IMR-90 (cell line): Measurements from ENCODE around the gene TNS1. TPM values are rescaled to one million over a fixed set of nuclear protein-coding genes. Genes with fewer than 3 reads are reported as not detected.

ENCODE experiments used
- ATAC-seq: fragments of 200-7000 bp; cut with Tn5 transposase; 2 replicates; pipeline ENCODE4 v1.9.1; 2020; ENCODE audit warnings: low read depth, mild to moderate bottlenecking, moderate library complexity
- BruUV-seq: library from RNA; stranded (reverse); fragments of 400-500 nt; replicated peaks from 2 replicates; lab custom pipeline; 2021; lab: Mats Ljungman, UMichigan
- CTCF ChIA-PET: fragments of 300-600 bp; formaldehyde crosslinking; extraction: SDS; loops from one replicate; lab custom pipeline; 2021; ENCODE audit warnings: antibody characterized with exemption; lab: Yijun Ruan, JAX
- POLR2A ChIA-PET: fragments of 300-600 bp; sonication (Branson Sonifier 250); formaldehyde crosslinking; loops from one replicate; lab custom pipeline; 2022; ENCODE audit warnings: antibody characterized with exemption; ENCODE audit not compliant: unreplicated experiment; lab: Charles Lee
- DNase-seq: peaks from one replicate; pipeline ENCODE4 v3.0.0; 2013
- H2AFZ ChIP-seq: replicated peaks from 2 replicates; pipeline ENCODE3; 2013; ENCODE audit warnings: low read length, mild to moderate bottlenecking; ENCODE audit not compliant: poor library complexity
- H2AK5ac ChIP-seq: 2 replicates; pipeline ENCODE4 v1.6.1; 2013; ENCODE audit warnings: low read depth, low read length, inconsistent platforms
- H2AK9ac ChIP-seq: replicated peaks from 2 replicates; pipeline ENCODE3; 2013; ENCODE audit warnings: mild to moderate bottlenecking, low read depth, low read length, moderate library complexity; ENCODE audit not compliant: poor library complexity
- H2BK120ac ChIP-seq: 2 replicates; pipeline ENCODE4 v1.6.1; 2013; ENCODE audit warnings: low read depth, low read length, inconsistent platforms
- H2BK15ac ChIP-seq: 3 replicates; pipeline ENCODE4 v1.6.1; 2013; ENCODE audit warnings: low read depth, low read length, inconsistent platforms
- H2BK20ac ChIP-seq: 2 replicates; pipeline ENCODE4 v1.6.1; 2013; ENCODE audit warnings: low read depth, mild to moderate bottlenecking, inconsistent platforms, low read length, moderate library complexity
- H2BK5ac ChIP-seq: 2 replicates; pipeline ENCODE4 v1.6.1; 2013; ENCODE audit warnings: mild to moderate bottlenecking, low read depth, low read length, inconsistent platforms; ENCODE audit not compliant: poor library complexity, severe bottlenecking
- H3K14ac ChIP-seq: replicated peaks from 2 replicates; pipeline ENCODE4 v1.6.1; 2013; ENCODE audit warnings: low read depth, low read length, inconsistent platforms
- H3K18ac ChIP-seq: 2 replicates; pipeline ENCODE4 v1.6.1; 2013; ENCODE audit warnings: low read depth, low read length, control low read depth
- H3K23ac ChIP-seq: 2 replicates; pipeline ENCODE4 v1.6.1; 2013; ENCODE audit warnings: low read depth, low read length, inconsistent platforms
- H3K27ac ChIP-seq: 2 replicates; pipeline ENCODE4 v1.5.1; 2013; ENCODE audit warnings: mild to moderate bottlenecking, control low read depth, low read length; ENCODE audit not compliant: insufficient read depth
- H3K27me3 ChIP-seq: 2 replicates; pipeline ENCODE4 v1.6.1; 2013; ENCODE audit warnings: low read length; ENCODE audit not compliant: control insufficient read depth, insufficient read depth
- H3K36me3 ChIP-seq: 2 replicates; pipeline ENCODE4 v1.6.1; 2013; ENCODE audit warnings: low read length, mixed read lengths; ENCODE audit not compliant: control insufficient read depth, insufficient read depth
- H3K4ac ChIP-seq: 2 replicates; pipeline ENCODE4 v1.6.1; 2013; ENCODE audit warnings: low read depth, low read length, inconsistent platforms
- H3K4me1 ChIP-seq: 2 replicates; pipeline ENCODE4 v1.6.1; 2013; ENCODE audit warnings: low read length, mixed read lengths; ENCODE audit not compliant: control insufficient read depth, insufficient read depth
- H3K4me2 ChIP-seq: 2 replicates; pipeline ENCODE4 v1.6.1; 2013; ENCODE audit warnings: low read depth, mild to moderate bottlenecking, control low read depth, low read length, moderate library complexity
- H3K4me3 ChIP-seq: 2 replicates; pipeline ENCODE4 v1.5.1; 2013; ENCODE audit warnings: low read depth, mild to moderate bottlenecking, control low read depth, low read length, moderate library complexity; ENCODE audit not compliant: insufficient read depth
- H3K56ac ChIP-seq: 2 replicates; pipeline ENCODE4 v1.6.1; 2013; ENCODE audit warnings: low read length, inconsistent platforms; ENCODE audit not compliant: insufficient read depth; ENCODE audit errors: extremely low read depth
- H3K79me1 ChIP-seq, 2 experiments: 2 replicates each; pipeline ENCODE4 v1.6.1; 2013; ENCODE audit warnings: low read length in 2 of 2, inconsistent platforms in 1 of 2, low read depth in 1 of 2
- H3K9ac ChIP-seq: 2 replicates; pipeline ENCODE4 v1.6.1; 2013; ENCODE audit warnings: low read depth, low read length, control low read depth
- H3K9me1 ChIP-seq: 2 replicates; pipeline ENCODE4 v1.6.1; 2013; ENCODE audit warnings: low read length, inconsistent platforms; ENCODE audit not compliant: insufficient read depth
- H3K9me3 ChIP-seq: 2 replicates; pipeline ENCODE4 v1.6.1; 2013; ENCODE audit warnings: low read length; ENCODE audit not compliant: control insufficient read depth, insufficient read depth
- H4K20me1 ChIP-seq: 2 replicates; pipeline ENCODE4 v1.6.1; 2013; ENCODE audit warnings: low read length, inconsistent platforms; ENCODE audit not compliant: insufficient read depth
- H4K5ac ChIP-seq: 2 replicates; pipeline ENCODE4 v1.6.1; 2013; ENCODE audit warnings: mild to moderate bottlenecking, low read depth, low read length, control low read depth
- H4K8ac ChIP-seq, 2 experiments: 2 replicates each; pipeline ENCODE4 v1.6.1; 2013; ENCODE audit warnings: low read depth in 2 of 2, low read length in 2 of 2, control low read depth in 1 of 2, inconsistent platforms in 1 of 2
- H4K91ac ChIP-seq: 2 replicates; pipeline ENCODE4 v1.6.1; 2013; ENCODE audit warnings: low read depth, low read length, inconsistent platforms; ENCODE audit not compliant: insufficient read depth
- BHLHE40 ChIP-seq: fragments of 150-350 bp; IDR thresholded peaks from 2 replicates; pipeline ENCODE4 v1.6.1; 2016; ENCODE audit warnings: mild to moderate bottlenecking, low read depth, low read length
- CHD1 ChIP-seq: IDR thresholded peaks from 2 replicates; pipeline ENCODE4 v1.6.1; 2012; ENCODE audit warnings: low read depth, low read length, improper control_type of control experiment
- MAZ ChIP-seq: IDR thresholded peaks from 2 replicates; pipeline ENCODE4 v1.6.1; 2012; ENCODE audit warnings: low read depth, mild to moderate bottlenecking, low read length, improper control_type of control experiment, moderate library complexity, borderline replicate concordance
- MXI1 ChIP-seq: IDR thresholded peaks from 2 replicates; pipeline ENCODE4 v1.6.1; 2012; ENCODE audit warnings: low read depth, mild to moderate bottlenecking, low read length, moderate library complexity, borderline replicate concordance
- NFE2L2 ChIP-seq: fragments of 150-350 bp; IDR thresholded peaks from 2 replicates; pipeline ENCODE4 v1.6.1; 2016; ENCODE audit warnings: low read depth, mild to moderate bottlenecking, low read length
- POLR2A ChIP-seq: IDR thresholded peaks from 2 replicates; pipeline ENCODE4 v1.6.1; 2012; ENCODE audit warnings: mild to moderate bottlenecking, low read depth, low read length
- RCOR1 ChIP-seq: IDR thresholded peaks from 2 replicates; pipeline ENCODE4 v1.6.1; 2012; ENCODE audit warnings: mild to moderate bottlenecking, low read length, improper control_type of control experiment; ENCODE audit not compliant: insufficient replicate concordance
- RFX5 ChIP-seq: IDR thresholded peaks from 2 replicates; pipeline ENCODE4 v1.8.0; 2012; ENCODE audit warnings: low read depth, mild to moderate bottlenecking, low read length, moderate library complexity
- WGBS, 2 experiments: methylation state at CpG; one replicate each; pipeline versions ENCODE4 v1.1.5 to v1.1.7; 2013; ENCODE audit warnings: missing lambda C conversion rate in 2 of 2; ENCODE audit not compliant: insufficient read length in 1 of 2; ENCODE audit errors: extremely low coverage in 2 of 2; 5-methylcytosine and 5-hydroxymethylcytosine counted together
- dilution Hi-C: fragments of 300-500 bp; cut with HindIII; formaldehyde crosslinking; loops from one replicate; pipeline ENCODE4 v1.14.3; 2018; ENCODE audit warnings: low sequenced_read_pairs; ENCODE audit not compliant: unreplicated experiment
- in situ Hi-C: fragments of 300-500 bp; cut with MboI; formaldehyde crosslinking; loops from 3 replicates; pipeline ENCODE4 v1.14.3; 2019; ENCODE audit warnings: low sequenced_read_pairs, inconsistent platforms, mixed read lengths
- intact Hi-C: fragments of 100-400 bp; cut with micrococcal nuclease; formaldehyde crosslinking; loops from 2 replicates; pipeline ENCODE4 v1.10.0; 2022
- polyA plus RNA-seq, 3 experiments: library from polyadenylated mRNA; depleted of rRNA; stranded (reverse); fragments of >200 nt; gene quantifications; 2 replicates each; pipeline ENCODE4 v1.2.3, GENCODE V29; 2012; ENCODE audit warnings: low replicate concordance in 1 of 3
- total RNA-seq: library from RNA; depleted of rRNA; stranded (reverse); fragments of >200 nt; gene quantifications from 2 replicates; pipeline ENCODE4 v1.2.3, GENCODE V29; 2012
- TF ChIP-seq, protein P1 (sequence below): fragments of 150-350 bp; IDR thresholded peaks from 2 replicates; pipeline ENCODE4 v1.6.1; 2016; ENCODE audit warnings: low read depth, mild to moderate bottlenecking, low read length, moderate library complexity, borderline replicate concordance
- TF ChIP-seq, protein P2 (sequence below): fragments of 150-350 bp; IDR thresholded peaks from 2 replicates; pipeline ENCODE4 v1.6.1; 2017; ENCODE audit warnings: mild to moderate bottlenecking, antibody characterized with exemption, low read length, low read depth

TNS1 gene
- total and polyA plus RNA-seq, 2 of the 4 experiments (the other 2 are of a cell fraction), result 41.1 to 45.2 TPM

DNA sequence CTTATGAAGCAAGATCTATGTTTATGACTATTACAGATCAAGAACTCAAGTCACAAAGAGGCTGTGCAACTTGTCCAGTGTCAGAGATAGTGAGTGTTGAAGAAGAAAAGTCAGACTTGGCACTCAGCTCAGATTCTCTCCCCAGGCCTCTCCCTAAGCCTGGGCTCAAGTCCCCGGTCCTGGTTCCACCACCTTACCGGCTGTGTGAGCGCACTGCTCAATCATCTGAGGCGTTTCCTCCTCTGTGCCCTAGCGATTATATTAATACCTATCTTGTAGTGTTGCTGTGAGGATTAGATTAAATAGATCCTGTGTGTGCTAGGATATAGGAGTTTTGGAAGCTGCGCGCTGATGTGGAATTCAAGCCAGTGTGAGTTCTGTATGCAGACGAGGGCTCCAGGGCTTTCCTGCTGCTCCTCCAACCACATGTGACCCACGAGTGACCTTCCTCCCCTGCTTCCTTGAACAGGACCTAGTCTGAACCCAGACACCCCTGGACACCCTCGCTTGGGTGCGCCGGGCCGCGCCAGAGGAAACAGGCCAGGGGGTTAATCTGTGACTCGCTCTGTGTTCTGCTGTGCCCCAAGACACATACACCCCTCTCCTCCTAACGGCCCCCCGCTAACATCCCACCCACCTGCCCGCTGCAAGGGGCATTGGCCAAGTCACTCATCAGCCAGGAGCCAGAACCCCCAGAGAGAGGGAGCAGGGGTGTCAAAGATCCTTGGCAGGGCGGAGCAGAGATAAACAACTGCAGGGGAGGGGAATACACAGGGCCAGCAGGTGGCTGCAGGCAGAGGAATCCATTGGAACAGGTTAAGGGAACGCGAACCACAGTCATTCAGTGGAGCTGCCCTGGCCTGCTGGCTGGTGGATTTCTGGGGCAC, 38.3 kb downstream of the TNS1 start (continued):
- TF ChIP-seq RFX5 (no peak), MAZ (no peak), POLR2A (no peak), CHD1 (no peak)

DNA sequence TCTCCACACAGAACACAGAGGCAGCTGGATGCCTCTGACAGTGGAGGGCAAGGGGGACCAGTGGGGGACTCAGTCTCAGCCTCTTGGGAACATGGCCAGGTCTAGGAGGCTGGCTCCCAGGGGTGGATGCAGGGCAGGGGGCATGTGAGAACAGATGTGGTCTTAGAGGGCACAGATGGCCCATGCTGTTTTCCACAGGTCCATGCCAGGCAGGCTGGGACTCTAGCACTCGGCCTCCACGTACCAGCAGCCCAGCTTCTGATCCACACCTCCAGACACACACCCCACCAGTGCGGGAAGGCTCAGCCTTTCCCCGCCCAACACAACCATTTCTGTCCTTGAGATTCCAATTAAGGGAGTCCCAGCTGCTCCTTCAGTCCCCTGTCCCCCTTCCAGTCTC, 42.4 kb downstream of the TNS1 start:
- Histone ChIP-seq H3K27me3 (no peaks in the 10 kb centered on the region), H3K36me3 (peaks cover 6% of the 10 kb centered on the region), H4K91ac (peak overlapping the region; percentile 53; the same call in 1 of the 2 replicates), H4K5ac (no peak overlapping the region), H2BK20ac (peak overlapping the region; percentile 1), H2BK15ac (no peak overlapping the region), H3K14ac (0 out of 2 replicates have a peak overlapping the region, but pooled peaks have one; percentile 44), H2BK120ac (no peak overlapping the region), H3K4ac (peak overlapping the region; percentile 15; the same call in 1 of the 2 replicates), H3K4me3 (no peak overlapping the region), H3K4me2 (no peak overlapping the region), H3K9me1 (peaks cover 41% of the 10 kb centered on the region), H2AFZ (no peak overlapping the region), H3K9me3 (no peaks in the 10 kb centered on the region), H2AK9ac (no peak overlapping the region), H3K18ac (no peak overlapping the region; the same call in 1 of the 2 replicates), H3K79me1 (peaks cover 40 to 70% of the 10 kb centered on the region in 2 experiments), H3K56ac (no peak overlapping the region), H3K27ac (no peak overlapping the region), H3K23ac (no peak overlapping the region), H4K20me1 (peaks cover 13% of the 10 kb centered on the region), H3K4me1 (peaks cover 32% of the 10 kb centered on the region), H3K9ac (no peak overlapping the region), H4K8ac (no peak overlapping the region), H2BK5ac (no peak overlapping the region), H2AK5ac (peak overlapping the region; percentile 63)
- intact Hi-C loops, result no loop called here
- ChIA-PET CTCF (no interaction called here), POLR2A (no interaction called here)
- in situ Hi-C loops, result no loop called here
- DNase-seq (no peak), ATAC-seq (no peak)
- dilution Hi-C loops, result no loop called here
- BruUV-seq, result no TSS peak
- TF ChIP-seq, protein P1, sequence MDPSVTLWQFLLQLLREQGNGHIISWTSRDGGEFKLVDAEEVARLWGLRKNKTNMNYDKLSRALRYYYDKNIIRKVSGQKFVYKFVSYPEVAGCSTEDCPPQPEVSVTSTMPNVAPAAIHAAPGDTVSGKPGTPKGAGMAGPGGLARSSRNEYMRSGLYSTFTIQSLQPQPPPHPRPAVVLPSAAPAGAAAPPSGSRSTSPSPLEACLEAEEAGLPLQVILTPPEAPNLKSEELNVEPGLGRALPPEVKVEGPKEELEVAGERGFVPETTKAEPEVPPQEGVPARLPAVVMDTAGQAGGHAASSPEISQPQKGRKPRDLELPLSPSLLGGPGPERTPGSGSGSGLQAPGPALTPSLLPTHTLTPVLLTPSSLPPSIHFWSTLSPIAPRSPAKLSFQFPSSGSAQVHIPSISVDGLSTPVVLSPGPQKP, result no peak
- no peak for TF ChIP-seq POLR2A
- TF ChIP-seq MXI1, result no peak
- TF ChIP-seq NFE2L2, result no peak
- no peak for TF ChIP-seq RFX5
- TF ChIP-seq BHLHE40, result no peak
- TF ChIP-seq RCOR1, result no peak
- TF ChIP-seq, protein P2, sequence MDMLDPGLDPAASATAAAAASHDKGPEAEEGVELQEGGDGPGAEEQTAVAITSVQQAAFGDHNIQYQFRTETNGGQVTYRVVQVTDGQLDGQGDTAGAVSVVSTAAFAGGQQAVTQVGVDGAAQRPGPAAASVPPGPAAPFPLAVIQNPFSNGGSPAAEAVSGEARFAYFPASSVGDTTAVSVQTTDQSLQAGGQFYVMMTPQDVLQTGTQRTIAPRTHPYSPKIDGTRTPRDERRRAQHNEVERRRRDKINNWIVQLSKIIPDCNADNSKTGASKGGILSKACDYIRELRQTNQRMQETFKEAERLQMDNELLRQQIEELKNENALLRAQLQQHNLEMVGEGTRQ, result no peak
- 100% methylated on average over 3 of the region's 4 CpGs; no CpG with 5 or more reads in 1 of the 2 experiments for WGBS, 2 experiments
